OCI-LY3 (cell line): ENCODE measurements around the gene RBMS3.

Experiments
- EZH2phosphoT487 ChIP-seq: fragments of 200-600 bp; shearing (Covaris generic); IDR thresholded peaks from 2 replicates; pipeline ENCODE4 v1.6.1; 2018; ENCODE audit warnings: antibody characterized with exemption, mixed run types, low read depth
- TF ChIP-seq, protein P1 (sequence below): fragments of 200-600, 300-600 bp; sonication (generic); IDR thresholded peaks from 2 replicates; pipeline ENCODE4 v1.5.1; 2014; ENCODE audit warnings: antibody characterized with exemption, low read length, low read depth

DNA sequence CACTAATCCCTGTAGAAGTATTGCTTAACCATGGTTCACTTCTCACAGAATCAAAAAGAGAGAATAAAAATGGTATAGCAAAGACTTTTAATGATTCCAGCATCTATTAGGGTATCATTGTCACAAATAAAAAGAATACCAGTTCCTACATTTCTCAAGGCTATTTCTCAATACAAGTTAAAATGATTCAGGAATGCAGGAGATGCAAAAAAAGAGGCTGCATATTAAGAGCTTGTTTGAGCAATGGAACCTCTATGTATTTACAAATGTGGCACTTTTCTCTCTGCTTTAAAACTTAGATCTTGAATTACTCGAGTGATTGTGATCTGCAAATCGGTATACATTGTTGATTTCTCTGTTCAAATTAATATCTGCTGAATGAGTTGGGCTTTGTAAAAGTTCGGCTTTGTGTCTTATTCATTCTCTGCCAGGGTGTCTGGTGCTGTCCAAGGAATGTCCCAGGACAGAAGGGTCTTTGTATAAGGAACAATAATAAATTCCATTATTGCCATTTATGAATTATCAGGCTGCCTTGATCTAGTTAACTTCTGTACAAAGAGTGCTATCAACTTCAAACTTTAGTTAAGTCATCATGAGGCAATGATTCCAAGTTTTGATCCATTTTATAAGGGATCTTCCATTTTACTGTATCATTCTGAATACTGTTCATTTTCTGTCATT lies 364.2 kb downstream of the RBMS3 start:
- TF ChIP-seq, protein P1, sequence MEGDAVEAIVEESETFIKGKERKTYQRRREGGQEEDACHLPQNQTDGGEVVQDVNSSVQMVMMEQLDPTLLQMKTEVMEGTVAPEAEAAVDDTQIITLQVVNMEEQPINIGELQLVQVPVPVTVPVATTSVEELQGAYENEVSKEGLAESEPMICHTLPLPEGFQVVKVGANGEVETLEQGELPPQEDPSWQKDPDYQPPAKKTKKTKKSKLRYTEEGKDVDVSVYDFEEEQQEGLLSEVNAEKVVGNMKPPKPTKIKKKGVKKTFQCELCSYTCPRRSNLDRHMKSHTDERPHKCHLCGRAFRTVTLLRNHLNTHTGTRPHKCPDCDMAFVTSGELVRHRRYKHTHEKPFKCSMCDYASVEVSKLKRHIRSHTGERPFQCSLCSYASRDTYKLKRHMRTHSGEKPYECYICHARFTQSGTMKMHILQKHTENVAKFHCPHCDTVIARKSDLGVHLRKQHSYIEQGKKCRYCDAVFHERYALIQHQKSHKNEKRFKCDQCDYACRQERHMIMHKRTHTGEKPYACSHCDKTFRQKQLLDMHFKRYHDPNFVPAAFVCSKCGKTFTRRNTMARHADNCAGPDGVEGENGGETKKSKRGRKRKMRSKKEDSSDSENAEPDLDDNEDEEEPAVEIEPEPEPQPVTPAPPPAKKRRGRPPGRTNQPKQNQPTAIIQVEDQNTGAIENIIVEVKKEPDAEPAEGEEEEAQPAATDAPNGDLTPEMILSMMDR = no peak
- no peak for TF ChIP-seq EZH2phosphoT487
